GM12873 (cell line): ENCODE results near the gene LRP4.

Experiments used
- CTCF ChIP-seq: IDR thresholded peaks from 2 replicates; pipeline ENCODE4 v1.5.1; 2012; ENCODE audit warnings: low read depth, mild to moderate bottlenecking, moderate library complexity, low read length, control low read depth; ENCODE audit not compliant: insufficient read depth; ENCODE audit errors: missing control alignments

The LRP4 gene

DNA sequence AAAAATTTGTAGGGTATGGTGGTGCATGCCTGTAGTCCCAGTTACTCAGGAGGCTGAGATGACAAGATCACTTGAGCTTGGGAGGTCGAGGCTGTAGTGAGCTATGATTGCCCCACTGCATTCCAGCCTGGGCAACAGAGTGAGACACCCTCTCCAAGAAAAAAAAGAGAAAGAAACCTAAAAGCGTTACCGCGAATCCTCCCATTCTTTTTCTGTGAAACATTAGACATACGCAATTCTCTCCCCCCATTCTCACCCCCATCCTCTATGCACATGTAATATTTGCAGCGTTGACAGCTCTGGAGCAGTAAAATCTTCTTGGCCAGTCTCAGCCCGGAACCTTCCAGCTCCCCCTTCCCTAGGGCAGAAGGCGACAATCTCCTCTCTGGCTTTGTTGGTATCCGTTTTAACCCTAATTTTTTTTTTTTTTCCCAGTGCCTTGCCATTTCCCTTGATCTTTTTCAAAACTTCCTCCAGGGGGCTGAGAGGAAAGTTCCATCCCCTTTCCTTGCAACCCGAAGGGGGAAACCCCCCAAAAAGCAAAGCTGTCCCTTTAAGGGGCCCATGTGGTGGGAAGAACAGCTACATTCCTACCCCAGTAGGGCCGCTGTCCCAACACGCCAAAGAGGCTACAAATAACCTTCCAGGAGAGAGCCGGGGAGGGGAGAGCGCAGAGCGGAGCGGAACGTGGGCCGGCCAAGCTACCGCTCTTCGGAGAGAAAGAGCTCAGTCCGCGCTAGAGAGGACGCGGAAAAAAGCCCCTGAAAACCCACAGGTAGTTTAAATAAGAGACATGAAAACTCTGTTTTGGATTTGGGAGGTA lies 1.9 kb downstream of the LRP4 start:
- TF ChIP-seq CTCF, result peak; percentile 9

DNA sequence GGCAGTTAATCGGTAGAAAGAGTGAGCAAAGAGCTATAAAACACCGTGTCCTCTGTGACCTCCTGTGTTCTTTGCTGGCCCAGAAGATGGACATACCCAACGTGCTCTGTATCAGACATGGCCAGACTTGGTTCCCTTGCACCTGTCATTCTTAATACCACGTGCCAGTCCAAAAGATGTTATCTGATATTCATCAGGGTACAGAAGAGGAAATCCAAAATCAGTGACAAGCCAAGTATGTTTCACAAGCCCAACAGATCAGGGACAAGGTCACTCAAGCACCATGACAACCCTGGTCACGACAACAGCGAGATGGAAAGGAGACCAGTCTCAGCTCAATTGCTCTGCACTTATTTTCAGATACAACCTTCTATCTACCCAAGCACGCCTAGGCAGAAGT lies 3.4 kb downstream of the LRP4 start:
- no peak for TF ChIP-seq CTCF

- no peak for TF ChIP-seq CTCF
These were observed 4.0 kb downstream of the LRP4 start for GRCh38 chr11:46914363-46914762.

GRCh38 chr11:46913484-46913883 lies 4.9 kb downstream of the LRP4 start:
- TF ChIP-seq CTCF, result no peak

DNA sequence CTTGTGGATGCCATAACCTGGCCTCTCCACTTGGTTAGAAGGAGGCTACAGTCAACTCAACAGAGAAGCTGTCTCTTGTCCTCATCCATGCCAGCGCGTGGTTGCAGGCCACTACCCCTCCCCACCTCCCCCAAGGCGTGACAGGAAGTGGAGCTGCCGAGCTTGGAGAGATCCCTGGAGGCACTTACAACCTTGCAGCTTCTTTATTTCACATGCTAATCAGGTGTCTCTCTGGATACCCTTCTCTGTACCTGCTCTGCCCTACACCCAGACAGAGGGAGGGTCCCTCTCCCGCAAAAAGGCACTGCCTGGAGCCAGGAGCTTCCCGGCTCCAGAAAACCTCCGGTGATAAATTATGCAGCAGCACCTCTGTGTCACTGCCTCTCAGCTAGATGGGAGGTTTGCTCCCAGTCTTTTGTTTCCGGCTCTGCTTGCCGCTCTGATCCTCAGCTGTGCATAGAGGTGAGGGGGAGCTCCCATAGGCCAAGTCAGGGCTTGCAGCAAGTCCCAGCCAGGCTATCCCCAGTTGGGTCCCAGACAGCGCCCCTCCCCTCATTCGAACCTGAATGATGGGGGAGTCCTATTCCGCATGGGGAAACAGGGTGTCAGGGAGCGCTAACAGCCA lies 5.7 kb downstream of the LRP4 start:
- TF ChIP-seq CTCF, result no peak

- no peak for TF ChIP-seq CTCF
These were observed 10.7 kb downstream of the LRP4 start for GRCh38 chr11:46907606-46908005.

DNA sequence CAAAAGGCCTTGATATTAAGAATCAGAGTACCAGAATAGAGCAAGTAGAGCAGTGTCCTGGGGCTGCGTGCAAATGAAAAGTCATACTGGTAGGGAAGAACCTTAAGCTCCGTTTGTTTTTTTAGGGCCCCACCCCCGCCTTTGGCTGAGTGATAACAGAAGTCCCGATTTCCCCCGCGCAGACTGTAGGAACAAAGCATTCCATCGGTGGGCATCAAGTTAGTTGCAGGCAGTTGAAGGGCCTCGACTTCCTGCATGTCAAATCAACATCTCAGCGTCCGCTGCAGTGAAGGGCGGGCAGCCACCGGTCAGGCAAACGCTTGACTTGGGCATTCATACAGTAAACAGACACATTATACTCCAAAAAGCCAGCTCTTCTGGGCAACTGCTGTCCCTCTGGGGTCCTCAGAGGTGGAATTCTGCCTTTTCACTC lies 11.7 kb downstream of the LRP4 start:
- no peak for TF ChIP-seq CTCF
